Measurements from ENCODE around the gene FCRL6.

FCRL6 gene

DNA sequence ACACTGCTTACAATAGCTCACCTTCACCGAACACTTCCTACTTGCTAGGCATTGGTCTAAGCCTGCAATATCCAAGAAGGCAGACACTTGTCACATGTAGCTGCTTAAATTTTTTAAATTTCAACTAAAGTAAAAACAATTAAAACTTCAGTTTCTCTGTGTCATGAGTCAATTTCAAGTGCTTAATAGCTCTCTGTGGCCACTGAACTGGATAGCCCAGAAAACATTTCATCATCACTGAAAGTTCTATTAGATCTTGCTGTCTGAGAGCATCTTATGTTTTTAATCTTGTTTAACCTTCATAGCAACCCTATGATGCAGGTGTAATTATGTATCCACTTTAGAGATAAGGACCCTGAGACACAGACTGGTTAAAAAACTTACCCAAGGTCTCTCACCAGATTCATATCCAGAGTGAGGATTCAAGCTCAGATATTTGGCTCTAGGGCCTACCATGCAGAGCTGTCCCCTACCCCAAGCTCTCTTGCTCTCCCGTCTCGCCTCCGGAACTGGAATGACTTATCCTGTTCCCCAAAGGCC, 2.6 kb upstream of the FCRL6 start:
- no peak for DNase-seq (ENCODE audit: low read depth)

GRCh38 chr1:159800177-159800930, 1.8 kb upstream of the FCRL6 start:
- DNase-seq (ENCODE audit: low read depth): no peak

GRCh38 chr1:159803956-159804689, 2.0 kb downstream of the FCRL6 start:
- no peak for DNase-seq (ENCODE audit: low read depth)

GRCh38 chr1:159804924-159805323, 2.8 kb downstream of the FCRL6 start:
- no peak for DNase-seq (ENCODE audit: low read depth)

GRCh38 chr1:159815926-159816325, 13.8 kb downstream of the FCRL6 start:
- DNase-seq (ENCODE audit: low read depth): no peak

DNA sequence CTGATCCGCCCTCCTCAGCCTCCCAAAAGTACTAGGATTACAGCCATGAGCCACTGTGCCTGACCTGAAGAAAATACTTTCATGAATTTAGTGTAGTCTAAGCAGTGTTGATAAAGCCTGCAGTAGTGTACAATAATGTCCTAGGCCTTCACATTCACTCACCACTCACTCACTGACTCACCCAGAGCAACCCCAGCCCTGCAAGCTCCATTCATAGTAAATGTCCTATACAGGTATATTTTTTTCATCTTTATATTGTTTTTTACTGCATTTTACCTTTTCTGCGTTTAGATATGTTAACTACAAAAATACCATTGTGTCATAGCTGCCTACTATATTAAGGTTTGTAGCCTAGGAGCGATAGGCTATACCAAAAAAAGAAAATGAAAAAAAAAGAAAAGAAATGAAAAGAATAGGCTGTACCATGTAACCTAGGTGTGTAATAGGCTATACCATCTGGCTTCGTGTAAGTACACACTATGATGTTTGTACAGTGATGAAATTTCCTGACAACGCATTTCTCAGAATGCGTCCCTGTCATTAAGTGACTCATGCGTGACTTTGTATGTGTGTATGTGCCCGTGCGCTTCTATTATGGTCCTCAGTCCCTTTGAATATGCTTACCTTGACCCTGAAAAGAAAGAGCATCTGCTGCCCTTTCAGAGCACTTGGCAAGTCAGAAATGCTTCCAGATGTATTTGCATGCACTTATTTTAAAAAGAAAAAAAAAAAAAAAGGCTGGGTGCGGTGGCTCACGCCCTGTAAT, 15.3 kb downstream of the FCRL6 start:
- peak; percentile 24 for DNase-seq (ENCODE audit: low read depth)

DNA sequence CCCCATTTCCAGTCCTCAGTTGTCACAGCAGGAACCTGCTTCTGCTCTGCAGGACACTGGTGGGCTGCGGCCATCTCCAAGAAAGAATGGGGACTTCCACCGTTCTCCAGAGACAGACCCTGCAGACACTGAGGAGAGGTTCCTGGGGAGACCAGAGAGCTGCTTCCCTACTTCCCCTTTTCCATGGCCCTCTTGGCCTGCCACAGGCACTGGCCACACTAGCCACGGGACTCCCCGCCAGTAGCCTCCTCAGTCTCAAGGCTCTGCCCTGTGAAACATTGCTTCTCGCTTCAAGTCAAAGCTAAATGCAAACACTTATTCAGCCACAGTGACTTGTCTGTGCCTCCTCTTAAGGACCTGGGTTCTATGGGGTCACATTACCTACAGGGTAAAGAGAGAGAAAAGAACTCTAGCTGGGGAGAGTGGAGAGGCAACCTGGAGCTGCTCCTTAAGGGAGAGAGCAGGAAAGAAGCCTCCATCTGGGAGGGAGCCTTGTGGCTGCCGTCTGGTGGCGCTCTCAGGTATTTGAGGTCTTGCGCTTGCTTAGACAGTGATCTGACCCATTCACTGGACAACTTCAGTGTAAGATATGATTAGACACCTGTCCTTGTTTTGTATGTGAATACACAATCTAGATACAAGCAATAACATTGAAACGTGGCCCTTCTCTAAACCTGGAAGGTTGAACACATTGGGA, 19.2 kb downstream of the FCRL6 start:
- DNase-seq (ENCODE audit: low read depth): no peak

GRCh38 chr1:159823406-159823805, 21.2 kb downstream of the FCRL6 start:
- DNase-seq (ENCODE audit: low read depth): no peak

DNA sequence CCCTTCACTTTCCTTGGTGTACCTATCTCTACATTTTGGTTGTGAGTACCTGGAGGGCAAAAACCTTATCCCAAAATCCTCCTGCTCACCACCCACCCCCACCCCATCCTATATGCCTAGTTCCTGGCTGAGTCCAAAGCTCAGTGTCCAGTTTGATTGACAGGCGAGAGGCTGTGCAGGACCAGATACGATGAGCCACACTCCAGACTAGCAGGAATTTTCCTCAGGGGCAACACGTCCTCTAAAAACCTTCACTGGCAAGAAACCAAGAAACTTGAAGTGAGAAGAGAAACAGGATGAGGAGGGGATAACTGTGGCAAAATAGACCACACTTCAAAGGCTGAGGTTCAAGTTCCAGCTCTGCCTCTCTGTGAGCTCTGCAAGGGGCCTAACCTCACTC, 23.4 kb downstream of the FCRL6 start:
- DNase-seq (ENCODE audit: low read depth): no peak

GRCh38 chr1:159826441-159827101, 24.4 kb downstream of the FCRL6 start, which contains the start of gene SLAMF8:
Gene SLAMF8 (plus strand): TSS chr1:159826873. CDS start chr1:159826899, 26 bp downstream.
- DNase-seq (ENCODE audit: low read depth): no peak

- no peak for DNase-seq (ENCODE audit: low read depth)
These were observed 24.9 kb downstream of the FCRL6 start for GRCh38 chr1:159827102-159827490.

DNA sequence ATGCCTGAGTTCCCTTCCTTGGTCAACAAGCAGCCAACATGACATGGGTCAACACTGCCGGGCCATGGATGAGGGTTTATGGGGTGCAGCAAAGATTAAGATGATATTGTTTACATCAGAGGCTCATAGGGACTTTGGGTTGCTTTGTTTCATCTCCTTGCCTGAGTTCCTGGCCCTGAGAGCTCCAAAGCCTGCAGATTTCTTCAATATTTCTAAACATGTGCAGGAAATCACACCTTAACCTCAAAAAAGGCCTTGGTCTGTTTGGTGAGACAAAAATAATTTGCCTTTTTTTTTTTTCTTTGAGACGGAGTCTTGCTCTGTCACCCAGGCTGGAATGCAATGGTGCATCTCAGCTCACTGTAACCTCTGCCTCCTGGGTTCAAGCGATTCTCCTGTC, 25.4 kb downstream of the FCRL6 start:
- DNase-seq (ENCODE audit: low read depth): no peak

- DNase-seq (ENCODE audit: low read depth): no peak
These were observed 26.0 kb downstream of the FCRL6 start for GRCh38 chr1:159828176-159828575.

- no peak for DNase-seq (ENCODE audit: low read depth)
These were observed 26.6 kb downstream of the FCRL6 start for GRCh38 chr1:159828581-159829272.

DNA sequence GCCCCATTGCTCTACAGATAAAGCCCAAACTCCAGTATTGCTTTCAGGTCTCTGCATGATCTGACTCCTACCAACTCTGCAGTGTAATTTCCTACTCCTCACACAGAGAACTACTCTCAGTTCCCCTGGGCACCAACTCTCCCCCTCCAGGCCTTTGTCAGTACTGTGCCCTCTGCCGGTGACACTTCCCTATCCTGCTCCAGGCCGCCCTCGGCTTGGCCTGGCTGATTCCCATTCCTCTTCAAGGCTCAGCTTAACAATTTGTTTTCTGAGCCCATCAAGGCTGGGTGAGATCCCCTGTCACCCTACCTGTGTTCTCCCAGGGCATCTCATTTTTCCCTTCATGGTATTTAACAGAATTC, 27.1 kb downstream of the FCRL6 start:
- no peak for DNase-seq (ENCODE audit: low read depth)

GRCh38 chr1:159829822-159830465, 27.8 kb downstream of the FCRL6 start:
- no peak for DNase-seq (ENCODE audit: low read depth)

GRCh38 chr1:159830722-159831121, 28.6 kb downstream of the FCRL6 start:
- DNase-seq (ENCODE audit: low read depth): no peak

- DNase-seq (ENCODE audit: low read depth): no peak
These were observed 29.4 kb downstream of the FCRL6 start for GRCh38 chr1:159831412-159832141.

DNA sequence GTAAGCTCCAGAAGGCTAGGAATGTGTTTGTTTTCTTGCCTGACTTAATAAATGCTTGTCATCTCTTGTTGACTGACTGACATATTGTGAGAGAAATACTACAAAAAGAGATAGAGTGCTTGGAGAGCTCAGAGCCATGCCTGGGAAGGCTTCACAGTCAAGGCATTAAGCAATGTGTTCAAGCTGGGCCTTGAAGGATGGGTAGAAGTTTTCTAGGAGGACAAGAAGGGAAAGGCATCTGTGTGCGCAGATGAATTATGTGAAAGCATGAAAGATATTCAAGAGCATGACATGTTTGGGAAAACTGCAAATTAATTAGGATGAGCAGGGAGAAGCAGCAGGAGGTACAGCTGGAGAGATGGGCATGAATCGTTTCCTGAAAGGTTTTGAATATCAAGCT, 30.1 kb downstream of the FCRL6 start:
- no peak for DNase-seq (ENCODE audit: low read depth)

- no peak for DNase-seq (ENCODE audit: low read depth)
These were observed 33.2 kb downstream of the FCRL6 start for GRCh38 chr1:159835356-159835755.
